Measurements from ENCODE around the gene GALR3. TPM values are rescaled to one million over a fixed set of nuclear protein-coding genes. Genes with fewer than 3 reads are reported as not detected.

The GALR3 gene, protein sequence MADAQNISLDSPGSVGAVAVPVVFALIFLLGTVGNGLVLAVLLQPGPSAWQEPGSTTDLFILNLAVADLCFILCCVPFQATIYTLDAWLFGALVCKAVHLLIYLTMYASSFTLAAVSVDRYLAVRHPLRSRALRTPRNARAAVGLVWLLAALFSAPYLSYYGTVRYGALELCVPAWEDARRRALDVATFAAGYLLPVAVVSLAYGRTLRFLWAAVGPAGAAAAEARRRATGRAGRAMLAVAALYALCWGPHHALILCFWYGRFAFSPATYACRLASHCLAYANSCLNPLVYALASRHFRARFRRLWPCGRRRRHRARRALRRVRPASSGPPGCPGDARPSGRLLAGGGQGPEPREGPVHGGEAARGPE
- total RNA-seq (2022; extraction: Qiagen RNA extraction; ENCODE audit: low read depth): not detected in 5 replicates

DNA sequence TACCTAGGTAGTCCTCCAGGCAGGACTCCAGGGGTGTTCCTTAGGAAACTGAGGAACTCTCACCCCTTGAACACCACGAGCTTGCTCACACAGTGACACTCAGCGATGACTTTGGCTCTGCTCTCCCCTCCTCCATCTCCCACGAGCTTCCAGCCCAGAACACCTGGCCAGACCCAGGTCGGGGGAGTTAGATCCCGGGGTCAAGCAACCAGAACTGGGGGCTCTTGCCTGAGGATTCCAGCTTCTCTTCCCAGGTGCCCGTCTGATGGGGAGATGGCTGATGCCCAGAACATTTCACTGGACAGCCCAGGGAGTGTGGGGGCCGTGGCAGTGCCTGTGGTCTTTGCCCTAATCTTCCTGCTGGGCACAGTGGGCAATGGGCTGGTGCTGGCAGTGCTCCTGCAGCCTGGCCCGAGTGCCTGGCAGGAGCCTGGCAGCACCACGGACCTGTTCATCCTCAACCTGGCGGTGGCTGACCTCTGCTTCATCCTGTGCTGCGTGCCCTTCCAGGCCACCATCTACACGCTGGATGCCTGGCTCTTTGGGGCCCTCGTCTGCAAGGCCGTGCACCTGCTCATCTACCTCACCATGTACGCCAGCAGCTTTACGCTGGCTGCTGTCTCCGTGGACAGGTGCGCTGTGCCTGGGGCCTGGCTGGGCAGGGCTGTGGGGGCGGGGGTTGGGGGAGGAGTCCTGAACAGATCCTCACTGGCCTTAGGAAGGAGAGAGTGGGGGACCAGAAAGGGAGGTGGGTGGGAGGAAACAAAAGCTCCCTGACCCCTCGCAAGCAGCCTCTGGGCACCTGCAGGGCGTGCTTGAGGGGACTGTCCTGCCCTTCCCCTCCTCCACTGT, at the start of gene GALR3:
GALR3 (plus strand) TSS at position 249 of the 852 bp plus-strand sequence; CDS start at position 274, 25 bp downstream.

DNA sequence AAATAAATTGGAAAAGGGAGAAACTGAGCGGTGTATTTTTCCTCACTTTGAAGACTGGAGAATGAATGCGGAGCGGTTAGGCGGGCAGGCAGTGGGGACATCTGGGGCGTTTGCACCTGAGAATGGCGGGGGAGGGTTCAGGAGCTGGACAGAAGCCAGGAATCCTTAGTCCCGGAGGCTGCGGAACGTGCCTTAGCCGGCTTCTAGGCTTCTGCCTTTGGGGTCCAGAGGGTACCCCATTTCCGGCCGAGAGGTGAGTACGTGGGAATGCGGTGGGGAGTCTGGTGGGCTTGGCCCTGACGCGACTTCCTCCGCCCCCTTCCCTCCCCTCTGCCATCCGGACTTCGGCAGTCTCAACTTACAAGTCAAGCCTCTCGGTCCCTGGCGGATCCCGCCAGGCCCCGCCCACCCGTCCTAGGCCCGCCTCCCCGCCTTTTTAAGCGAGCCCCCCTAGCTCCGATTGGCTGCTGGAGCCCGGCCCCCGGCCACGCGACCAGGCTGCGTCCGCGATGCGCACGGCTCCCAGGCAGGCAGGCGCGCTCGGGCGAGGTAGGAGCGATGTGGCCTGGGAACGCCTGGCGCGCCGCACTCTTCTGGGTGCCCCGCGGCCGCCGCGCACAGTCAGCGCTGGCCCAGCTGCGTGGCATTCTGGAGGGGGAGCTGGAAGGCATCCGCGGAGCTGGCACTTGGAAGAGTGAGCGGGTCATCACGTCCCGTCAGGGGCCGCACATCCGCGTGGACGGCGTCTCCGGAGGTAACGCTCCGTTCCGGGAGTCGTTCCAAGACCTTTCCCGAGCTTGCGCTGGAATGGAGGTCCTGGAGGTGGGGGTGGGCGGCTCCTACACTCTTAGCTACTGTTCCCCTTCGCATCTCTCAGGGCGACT, 15.5 kb upstream of the GALR3 start, which contains the start of gene GCAT:
GCAT (plus strand) TSS at position 525 of the 884 bp plus-strand sequence; CDS start at position 559, 34 bp downstream.

DNA sequence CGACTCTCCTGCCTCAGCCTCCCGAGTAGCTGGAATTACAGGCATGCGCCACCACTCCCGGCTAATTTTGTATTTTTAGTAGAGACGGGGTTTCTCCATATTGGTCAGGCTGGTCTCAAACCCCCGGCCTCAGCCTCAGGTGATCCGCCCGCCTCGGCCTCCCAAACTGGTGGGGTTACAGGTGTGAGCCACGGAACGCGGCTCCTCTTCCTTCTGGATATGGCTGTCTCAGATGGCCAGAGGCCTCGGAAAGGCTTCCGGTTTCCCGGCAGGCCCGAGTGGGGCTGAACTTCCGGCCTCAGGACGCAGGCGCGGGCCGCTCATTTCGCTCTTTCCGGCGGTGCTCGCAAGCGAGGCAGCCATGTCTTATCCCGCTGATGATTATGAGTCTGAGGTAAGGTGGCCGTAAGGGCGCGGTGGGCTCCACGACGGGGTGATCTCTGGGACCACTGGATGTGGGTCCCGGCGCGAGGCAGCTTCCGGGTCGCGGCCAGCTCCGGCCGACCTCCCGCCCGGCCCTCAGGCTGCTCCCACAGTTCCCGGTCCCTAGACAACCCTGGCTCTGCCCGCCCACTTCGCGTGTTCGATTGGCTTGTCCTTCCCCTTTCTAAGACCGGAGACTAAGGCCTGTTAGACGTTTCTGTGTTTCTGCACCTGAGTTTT, 26.0 kb downstream of the GALR3 start, which contains the start of gene EIF3L:
EIF3L (plus strand) TSS at position 331 of the 663 bp plus-strand sequence; CDS start at position 362, 31 bp downstream.

Other genes starting within 250 kb of the GALR3 start
- 0.20 TPM in 1 of 5 replicates, not detected in the others for gene LGALS2, start 243.3 kb upstream of the GALR3 start, total RNA-seq (2022; extraction: Qiagen RNA extraction; ENCODE audit: low read depth)
- gene GGA1, start 214.5 kb upstream of the GALR3 start, total RNA-seq (2022; extraction: Qiagen RNA extraction; ENCODE audit: low read depth): 16.4 to 23.7 TPM (median 21.6 TPM) in 5 replicates
- 1.9 to 3.1 TPM (median 2.1 TPM) in 5 replicates for gene SH3BP1, start 183.7 kb upstream of the GALR3 start, total RNA-seq (2022; extraction: Qiagen RNA extraction; ENCODE audit: low read depth)
- 15.1 to 21.3 TPM (median 19.9 TPM) in 5 replicates for gene PDXP, start 164.7 kb upstream of the GALR3 start, total RNA-seq (2022; extraction: Qiagen RNA extraction; ENCODE audit: low read depth)
- 1,192 to 1,348 TPM (median 1,281 TPM) in 5 replicates for gene LGALS1, start 147.7 kb upstream of the GALR3 start, total RNA-seq (2022; extraction: Qiagen RNA extraction; ENCODE audit: low read depth)
- gene NOL12, start 137.0 kb upstream of the GALR3 start, total RNA-seq (2022; extraction: Qiagen RNA extraction; ENCODE audit: low read depth): 27.4 to 31.3 TPM (median 28.5 TPM) in 5 replicates
- 22.3 to 35.1 TPM (median 29.2 TPM) in 5 replicates for gene TRIOBP, start 126.3 kb upstream of the GALR3 start, total RNA-seq (2022; extraction: Qiagen RNA extraction; ENCODE audit: low read depth)
- gene GCAT, start 15.4 kb upstream of the GALR3 start, total RNA-seq (2022; extraction: Qiagen RNA extraction; ENCODE audit: low read depth): 2.4 to 3.8 TPM (median 2.7 TPM) in 5 replicates
- 17.0 to 25.5 TPM (median 24.0 TPM) in 5 replicates for gene ANKRD54, start 21.0 kb downstream of the GALR3 start, total RNA-seq (2022; extraction: Qiagen RNA extraction; ENCODE audit: low read depth)
- 265 to 330 TPM (median 289 TPM) in 5 replicates for gene EIF3L, start 26.0 kb downstream of the GALR3 start, total RNA-seq (2022; extraction: Qiagen RNA extraction; ENCODE audit: low read depth)
- 14.4 to 19.6 TPM (median 18.7 TPM) in 5 replicates for gene MICALL1, start 82.9 kb downstream of the GALR3 start, total RNA-seq (2022; extraction: Qiagen RNA extraction; ENCODE audit: low read depth)
- gene C22orf23, start 130.2 kb downstream of the GALR3 start, total RNA-seq (2022; extraction: Qiagen RNA extraction; ENCODE audit: low read depth): 0.20 to 0.37 TPM (median 0.32 TPM) in 5 replicates
- gene POLR2F, start 130.3 kb downstream of the GALR3 start, total RNA-seq (2022; extraction: Qiagen RNA extraction; ENCODE audit: low read depth): 123 to 149 TPM (median 139 TPM) in 5 replicates
- not detected in 5 replicates for gene SOX10, start 161.2 kb downstream of the GALR3 start, total RNA-seq (2022; extraction: Qiagen RNA extraction; ENCODE audit: low read depth)
- gene PICK1, start 234.0 kb downstream of the GALR3 start, total RNA-seq (2022; extraction: Qiagen RNA extraction; ENCODE audit: low read depth): 7.8 to 12.1 TPM (median 12.0 TPM) in 5 replicates

All from A549 treated with RU486 at 1 μM for 4 hours (cell line).